CD4-positive, alpha-beta T cell treated with Interleukin-1 beta for 1 hour (primary cell): Measurements from ENCODE around the gene DOCK1.

ENCODE experiments used
- DNase-seq, 2 donors: peaks; one replicate each; pipeline ENCODE4 v3.0.0-alpha.2; 2020 to 2022

The DOCK1 gene

GRCh38 chr10:127149501-127150081 lies 244.4 kb downstream of the DOCK1 start:
- no peak for DNase-seq

GRCh38 chr10:127150136-127150535 lies 244.9 kb downstream of the DOCK1 start:
- no peak for DNase-seq

- no peak for DNase-seq
These were observed 246.3 kb downstream of the DOCK1 start for GRCh38 chr10:127151541-127151940.

GRCh38 chr10:127151981-127152699 lies 246.9 kb downstream of the DOCK1 start:
- no peak for DNase-seq

DNA sequence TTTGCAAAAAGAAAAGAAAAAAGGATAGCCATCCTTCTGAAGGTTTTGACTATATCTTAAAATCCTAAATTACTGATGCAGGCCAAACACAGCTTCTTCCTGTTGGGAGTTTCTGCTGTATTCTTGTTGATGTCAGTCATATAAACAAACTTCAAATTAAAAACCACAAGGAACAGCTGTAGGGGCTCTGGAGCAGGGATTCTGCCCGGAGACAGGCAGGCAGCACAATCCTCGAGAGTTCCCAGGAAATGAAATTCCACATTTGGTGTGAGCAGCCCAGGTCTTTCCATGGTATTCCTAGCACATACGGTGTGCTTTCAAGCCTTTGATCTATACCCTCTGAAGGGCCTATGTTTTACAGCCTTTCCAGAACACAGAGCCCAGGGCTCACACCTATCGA lies 248.0 kb downstream of the DOCK1 start:
- DNase-seq: no peak

DNA sequence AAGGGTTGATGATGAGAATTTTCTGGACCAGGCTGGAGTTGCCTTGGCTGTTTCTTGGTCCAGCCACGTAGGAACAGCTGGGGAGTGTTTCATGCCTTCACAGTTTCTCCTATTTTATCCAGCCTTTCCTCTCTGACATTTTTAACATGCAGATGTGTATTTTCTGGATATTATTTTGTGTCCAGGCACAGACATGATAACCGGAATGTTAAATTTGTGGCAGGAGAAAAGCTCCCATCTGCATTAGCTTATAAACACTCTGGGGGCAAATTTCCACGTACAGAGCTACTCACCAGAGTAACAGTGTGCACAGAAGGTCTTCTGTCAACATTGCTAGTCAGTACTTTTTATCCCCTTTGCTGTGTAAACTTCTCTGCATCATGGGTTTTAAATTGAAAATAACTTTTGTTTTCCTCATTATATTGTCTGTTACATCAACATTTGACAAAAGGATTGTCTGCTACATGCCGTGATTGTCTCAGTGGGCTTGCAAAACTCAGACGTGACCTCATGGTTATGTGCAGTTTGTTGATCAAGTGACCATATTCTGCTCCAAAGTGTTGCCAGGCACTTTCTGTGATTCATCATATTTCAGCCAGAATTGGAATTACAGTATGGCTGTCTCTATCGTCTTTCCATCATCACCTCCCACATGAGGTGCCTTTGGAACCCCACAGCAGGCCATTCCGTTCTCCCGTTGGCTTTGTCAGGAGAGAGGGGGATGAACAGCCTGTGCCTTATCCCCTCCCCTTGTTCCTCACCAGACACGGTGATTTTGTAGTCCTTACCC lies 249.8 kb downstream of the DOCK1 start:
- no peak for DNase-seq

DNA sequence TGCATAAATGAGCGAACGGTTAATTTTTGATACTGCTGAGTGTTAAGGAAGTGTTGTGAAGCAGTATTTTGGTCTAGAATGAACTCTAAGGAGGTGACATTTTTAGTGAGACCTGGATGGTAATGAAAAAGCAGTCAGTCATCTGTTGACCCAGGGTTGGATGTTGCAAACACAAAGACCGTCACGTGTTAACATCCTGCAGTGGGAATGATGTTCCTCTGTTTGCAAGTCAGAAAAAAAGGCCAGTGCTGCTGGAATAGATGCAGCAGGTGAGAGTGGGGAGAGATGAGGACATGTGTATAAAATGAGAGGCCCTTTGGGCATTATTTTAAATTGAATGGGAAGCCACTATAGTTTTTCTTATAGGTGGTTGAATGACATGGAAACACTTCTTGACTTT lies 251.9 kb downstream of the DOCK1 start:
- no peak for DNase-seq

- DNase-seq: no peak
These were observed 252.4 kb downstream of the DOCK1 start for GRCh38 chr10:127157506-127158200.

DNA sequence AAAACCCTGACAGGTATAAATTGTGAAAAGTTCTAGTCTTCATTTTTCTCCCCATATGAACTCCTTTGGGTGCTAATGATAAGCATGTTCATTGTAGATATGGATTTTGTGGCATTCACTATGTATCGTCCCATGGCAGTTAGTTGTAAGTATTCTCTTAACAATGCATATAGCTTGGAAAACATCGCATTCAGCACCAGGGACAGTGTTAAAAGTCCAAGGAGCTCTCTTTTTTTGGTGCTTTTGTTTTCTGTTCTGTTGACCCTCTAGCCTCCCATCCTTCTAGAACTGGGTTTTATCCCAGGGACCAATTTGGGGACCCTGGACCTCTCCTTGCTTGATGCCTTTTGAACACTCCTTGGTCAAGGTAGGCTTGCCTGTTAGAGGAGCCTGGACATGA lies 253.4 kb downstream of the DOCK1 start:
- DNase-seq: no peak

GRCh38 chr10:127159648-127160245 lies 254.5 kb downstream of the DOCK1 start:
- DNase-seq: no peak

DNA sequence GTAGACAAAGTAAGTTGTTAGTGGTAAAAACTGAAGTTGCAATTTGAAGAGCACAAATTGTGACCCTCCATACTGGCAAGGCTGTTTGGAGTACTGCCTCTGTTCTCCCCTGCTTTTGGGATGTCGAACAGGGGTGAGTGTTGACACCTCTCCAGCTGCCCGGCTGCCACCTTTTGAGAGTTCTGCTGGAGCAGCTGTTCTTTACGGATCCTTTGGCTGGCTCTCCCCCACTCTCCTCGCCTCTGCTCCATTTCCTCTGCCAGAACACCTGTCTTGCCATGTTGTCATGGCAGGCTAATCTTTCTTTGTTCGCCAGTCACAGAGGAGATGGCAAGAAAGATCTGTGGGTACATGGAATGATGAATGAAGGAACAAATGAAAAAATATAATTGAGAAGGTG lies 256.3 kb downstream of the DOCK1 start:
- DNase-seq: no peak

- no peak for DNase-seq
These were observed 257.6 kb downstream of the DOCK1 start for GRCh38 chr10:127162841-127163240.

DNA sequence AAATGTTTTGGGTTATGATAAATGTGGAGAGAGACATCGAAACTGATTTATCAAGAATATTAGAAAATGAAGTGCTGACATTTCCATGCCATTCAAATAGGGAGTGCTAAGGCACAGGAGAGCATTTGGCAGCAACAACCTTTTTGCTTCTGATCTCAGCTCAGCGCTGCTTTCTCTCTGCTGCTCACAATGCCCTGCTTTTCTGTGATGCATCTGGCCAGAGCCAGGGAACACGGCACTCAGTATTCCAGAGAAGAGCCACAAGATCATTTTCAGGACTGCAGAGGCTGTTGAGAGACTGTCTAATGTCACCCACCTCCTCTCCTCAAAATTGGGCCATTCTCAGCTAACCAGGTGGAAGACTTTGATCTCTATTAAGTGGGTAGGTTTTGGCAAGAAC lies 263.0 kb downstream of the DOCK1 start:
- DNase-seq: no peak

GRCh38 chr10:127174866-127175265 lies 269.6 kb downstream of the DOCK1 start:
- no peak for DNase-seq

DNA sequence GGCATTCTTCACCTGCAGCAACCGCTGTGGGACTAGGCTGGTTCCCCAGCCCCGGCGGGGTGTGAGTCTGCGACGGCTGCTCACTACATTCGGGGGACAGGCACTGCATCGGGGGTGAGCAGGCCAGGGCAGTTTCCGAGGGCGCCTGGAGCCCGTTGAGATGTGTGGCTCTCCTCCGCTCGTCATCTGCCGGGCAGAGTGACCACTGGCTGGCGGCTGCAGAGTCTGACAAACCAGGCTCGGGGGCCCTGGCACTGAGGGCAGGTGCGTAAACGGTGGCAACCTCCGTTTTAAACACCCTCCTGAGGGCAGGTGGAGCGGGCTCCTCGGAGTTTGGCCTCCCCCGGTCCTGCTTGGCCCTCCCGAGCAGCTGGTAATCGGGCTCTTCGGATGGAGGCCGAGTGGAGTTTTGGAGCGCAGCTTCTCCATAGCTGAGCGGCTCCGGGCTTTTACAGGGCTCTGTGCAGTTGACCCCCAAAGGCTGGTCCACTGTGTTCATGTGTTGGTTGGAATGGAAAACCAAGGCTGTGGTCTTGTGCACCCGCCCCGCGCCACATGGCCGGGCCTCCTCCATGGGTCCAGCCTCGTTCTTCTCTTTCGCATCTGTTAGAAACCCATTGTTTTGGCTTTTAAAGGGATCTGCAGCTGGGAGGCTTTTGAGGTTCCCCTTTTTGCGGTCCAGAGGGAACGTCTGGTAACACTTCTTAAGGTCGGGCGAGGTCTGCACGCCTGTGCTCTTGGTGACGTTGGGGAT lies 270.3 kb downstream of the DOCK1 start:
- no peak for DNase-seq

GRCh38 chr10:127176649-127177048 lies 271.4 kb downstream of the DOCK1 start:
- DNase-seq: no peak

DNA sequence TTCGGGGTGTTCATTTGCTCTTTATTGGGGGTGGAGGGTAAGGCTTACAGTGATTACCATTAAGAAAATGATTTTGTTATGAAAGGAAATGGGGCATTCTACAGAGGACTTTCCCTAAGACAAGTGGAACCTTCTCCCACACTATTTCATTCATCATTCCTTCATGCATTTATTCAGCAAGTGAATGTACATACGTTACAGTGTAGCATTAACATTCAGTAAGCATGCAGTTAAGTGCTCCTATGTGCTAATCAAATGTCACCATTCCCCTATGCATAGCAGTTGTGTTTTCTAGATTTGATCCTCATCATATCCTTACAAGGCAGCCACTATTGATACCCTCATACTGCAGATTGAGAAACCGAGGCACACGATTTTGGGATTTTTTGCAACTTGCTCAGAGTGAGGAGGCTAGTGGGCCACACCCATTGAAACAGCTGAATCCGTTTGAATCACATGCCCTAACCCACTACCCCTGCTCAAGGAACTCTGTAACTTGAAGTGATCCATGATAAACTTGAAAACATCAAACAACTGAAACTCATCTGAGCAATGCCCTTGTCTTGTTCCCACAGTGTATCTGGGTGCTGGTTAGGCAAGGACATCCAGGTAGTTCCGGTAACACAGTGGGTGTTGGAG lies 274.5 kb downstream of the DOCK1 start:
- no peak for DNase-seq

- DNase-seq: no peak
These were observed 276.9 kb downstream of the DOCK1 start for GRCh38 chr10:127182161-127182560.

GRCh38 chr10:127184582-127184981 lies 279.4 kb downstream of the DOCK1 start:
- no peak for DNase-seq

- no peak for DNase-seq
These were observed 281.6 kb downstream of the DOCK1 start for GRCh38 chr10:127186813-127187212.

DNA sequence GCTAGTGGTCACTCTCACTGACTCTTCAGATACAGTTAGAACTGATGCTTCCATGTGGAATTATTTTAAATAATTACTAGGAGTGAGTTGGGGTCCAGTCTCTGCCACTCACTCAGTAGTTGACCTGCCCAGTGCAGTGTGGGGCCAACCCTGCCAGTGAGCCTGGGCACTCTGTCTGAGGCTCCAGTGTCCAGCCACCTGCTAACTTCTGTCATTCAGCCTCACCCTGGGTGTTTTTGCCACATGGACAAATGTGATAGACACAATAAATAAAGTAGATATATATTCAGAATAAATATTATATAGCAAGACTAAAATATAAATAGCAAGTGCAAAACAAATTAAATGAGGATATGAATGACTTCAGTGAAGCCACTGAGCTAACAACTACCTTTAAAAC lies 284.0 kb downstream of the DOCK1 start:
- DNase-seq: no peak

DNA sequence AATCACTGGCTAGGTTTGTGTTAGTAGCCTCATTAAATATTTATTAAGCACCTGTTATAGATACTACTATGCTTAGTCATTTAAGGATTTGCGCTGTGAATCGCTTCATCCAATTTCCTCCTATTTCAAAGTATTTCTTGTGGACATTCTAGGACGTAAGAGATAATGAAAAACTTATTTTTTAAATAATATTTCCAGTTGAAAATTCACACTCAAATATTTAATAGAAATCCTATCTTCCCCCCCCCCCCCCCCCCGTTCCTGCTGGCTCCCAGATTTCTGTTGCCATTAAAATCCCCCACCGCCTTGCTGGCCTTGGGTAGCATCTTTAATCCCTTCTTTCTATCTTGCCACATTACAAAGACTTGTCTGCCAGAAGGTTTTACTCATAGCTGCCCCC lies 285.2 kb downstream of the DOCK1 start:
- DNase-seq: no peak
